GM08714 (cell line): ENCODE data around the gene SPAG16.
"Not testable (repeated sequence)": the region's sequence is repeated elsewhere in the genome, so short reads cannot be mapped to it uniquely, and the experiment has no call there.

Source experiments
- H3K4me3 ChIP-seq: fragments of 200-500 bp; sonication (Bioruptor generic); 2 replicates; pipeline ENCODE4 v1.5.1; 2014; ENCODE audit warnings: mild to moderate bottlenecking, low read length, inconsistent platforms
- ZNF274 ChIP-seq: IDR thresholded peaks from 2 replicates; pipeline ENCODE4 v1.6.1; 2012; ENCODE audit warnings: mild to moderate bottlenecking, low read depth, low read length

The SPAG16 gene

DNA sequence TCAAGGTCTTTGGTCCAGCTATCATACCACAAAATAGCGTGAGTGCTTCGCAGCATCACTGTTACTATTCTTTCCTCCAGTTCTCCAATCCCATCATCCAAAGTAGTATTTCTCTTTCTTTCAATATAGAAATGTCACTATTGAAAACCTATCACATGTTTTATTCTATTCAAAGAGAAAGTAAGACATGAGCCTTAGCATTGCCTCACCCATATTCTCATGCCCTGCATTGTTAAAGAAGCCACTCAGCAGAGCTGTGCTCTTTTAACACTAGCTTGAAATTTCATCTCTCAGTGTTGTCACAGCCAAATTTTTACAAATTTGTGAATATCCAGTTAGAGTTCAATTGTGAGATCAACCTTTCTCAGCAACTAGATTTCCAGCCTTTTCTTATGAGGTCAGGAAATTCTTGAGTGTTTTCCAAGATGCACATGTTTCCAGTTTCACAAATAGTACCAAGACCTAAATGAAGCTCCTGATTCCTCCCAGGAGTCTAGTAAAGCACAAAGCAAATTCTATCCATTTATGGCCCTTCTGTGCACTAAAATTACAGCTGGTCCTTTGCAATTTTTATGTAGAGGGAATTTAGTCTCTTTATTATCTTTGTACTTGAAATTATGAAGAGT, 343.7 kb downstream of the SPAG16 start:
- H3K4me3 ChIP-seq: no peak overlapping the region
- no peak for TF ChIP-seq ZNF274

DNA sequence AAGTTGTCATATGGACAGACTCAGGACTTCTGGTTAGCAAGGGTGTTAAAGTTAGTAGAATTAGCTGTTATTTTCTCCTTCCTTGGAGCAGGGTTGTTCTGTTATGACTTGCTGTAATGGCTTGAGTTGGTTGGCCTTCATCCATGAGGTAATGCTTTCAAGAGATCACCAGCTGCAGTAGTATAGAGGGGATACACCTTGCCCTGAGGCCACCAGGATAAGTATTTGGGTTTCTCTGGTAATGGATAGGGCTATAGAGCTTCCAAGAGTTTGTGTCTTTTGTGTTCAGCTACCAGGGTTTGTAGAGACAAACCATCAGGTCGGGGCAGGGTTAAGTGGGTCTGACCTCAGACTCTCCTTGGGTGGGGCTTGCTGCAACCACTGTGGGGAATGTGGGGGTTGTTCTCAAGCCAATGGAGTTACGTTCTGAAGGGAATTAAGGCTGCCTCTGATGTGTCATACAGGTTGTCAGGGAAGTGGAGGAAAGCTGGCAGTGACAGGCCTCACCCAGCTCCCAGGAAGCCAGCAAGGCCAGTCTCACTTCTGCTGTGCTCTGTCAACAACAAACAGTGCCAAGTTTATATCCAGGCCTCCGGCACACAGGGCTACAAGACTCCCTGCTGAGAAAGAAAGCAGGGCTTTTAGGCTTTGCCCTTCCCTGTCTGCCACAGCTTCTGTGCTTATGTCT, 356.6 kb downstream of the SPAG16 start:
- no peak overlapping the region for H3K4me3 ChIP-seq
- no peak for TF ChIP-seq ZNF274

DNA sequence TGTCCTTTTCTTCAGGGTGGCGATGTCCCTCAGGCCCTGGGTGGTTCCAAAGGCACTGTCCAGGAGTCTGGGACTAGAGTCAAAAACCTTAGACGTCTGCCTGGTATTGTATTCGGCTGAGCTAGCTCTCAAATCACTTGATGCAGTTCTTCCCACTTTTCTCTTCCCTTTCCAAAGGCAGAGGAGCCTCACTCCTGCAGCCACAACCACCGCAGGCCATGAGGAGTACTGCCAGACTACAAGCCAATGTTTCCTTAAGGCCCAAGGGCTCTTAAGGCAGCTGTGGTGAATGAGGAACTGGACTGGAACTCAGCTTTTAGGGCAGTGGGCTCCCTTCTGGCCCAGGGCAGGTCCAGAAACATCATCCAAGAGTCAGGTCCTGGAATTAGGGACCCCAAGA, 360.7 kb downstream of the SPAG16 start:
- no peak for TF ChIP-seq ZNF274
- H3K4me3 ChIP-seq: no peak overlapping the region

DNA sequence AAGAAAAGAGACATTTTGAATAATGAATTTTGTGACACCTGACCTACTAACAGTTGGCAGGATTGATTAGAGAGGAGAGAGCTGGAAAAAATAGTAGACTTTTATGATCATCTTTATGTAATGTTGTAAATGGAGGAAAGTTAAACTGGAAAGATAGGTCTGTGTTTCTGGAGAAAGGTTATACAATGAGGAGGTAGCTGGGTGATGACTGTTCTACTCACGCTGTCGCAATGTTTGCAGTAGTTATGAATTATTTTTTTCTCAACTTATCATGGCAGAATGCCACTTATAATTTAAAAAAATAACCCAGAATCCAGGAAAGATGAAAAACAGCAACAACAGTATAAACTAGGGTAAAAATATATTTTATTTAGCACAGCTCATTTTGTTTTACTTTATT, 364.9 kb downstream of the SPAG16 start:
- no peak for TF ChIP-seq ZNF274
- H3K4me3 ChIP-seq: no peak overlapping the region

DNA sequence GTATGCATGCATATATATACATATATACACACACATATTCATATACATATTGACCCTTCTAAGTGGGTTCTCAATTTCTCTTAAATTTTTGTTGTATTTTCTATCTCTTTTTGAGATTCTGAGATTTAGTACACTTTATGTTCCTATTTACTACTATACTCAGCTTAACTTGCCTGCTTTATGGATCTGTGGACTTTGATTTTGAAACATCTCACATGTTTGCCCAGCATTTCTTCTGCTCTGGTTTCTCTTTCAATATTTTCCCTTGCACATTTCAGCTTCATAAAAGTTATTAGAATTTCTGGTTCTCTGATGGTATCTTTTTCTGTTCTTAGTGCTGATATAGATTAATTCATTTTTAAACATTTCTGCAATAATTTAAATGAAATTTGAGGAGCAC, 380.6 kb downstream of the SPAG16 start:
- no peak for TF ChIP-seq ZNF274
- H3K4me3 ChIP-seq: no peak overlapping the region

DNA sequence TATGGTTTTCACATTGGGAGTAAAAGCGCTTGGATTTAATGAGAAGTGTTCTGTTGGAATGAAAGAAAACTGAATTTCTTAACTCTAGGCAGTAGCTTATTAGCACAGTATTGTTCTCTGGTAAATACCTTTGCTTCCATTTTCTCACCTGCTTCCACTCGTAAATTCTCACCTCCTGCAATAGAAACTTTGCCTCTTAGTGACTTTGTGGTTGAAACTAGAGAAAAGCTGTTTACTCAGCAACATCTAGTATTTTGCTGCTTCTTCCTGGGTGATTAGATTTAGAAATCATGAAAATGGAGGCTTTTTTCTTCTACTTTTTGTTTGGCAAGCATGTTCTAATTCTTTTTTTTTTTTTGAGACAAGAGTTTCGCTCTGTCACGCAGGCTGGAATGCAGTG, 385.4 kb downstream of the SPAG16 start:
- no peak overlapping the region for H3K4me3 ChIP-seq
- TF ChIP-seq ZNF274: no peak

DNA sequence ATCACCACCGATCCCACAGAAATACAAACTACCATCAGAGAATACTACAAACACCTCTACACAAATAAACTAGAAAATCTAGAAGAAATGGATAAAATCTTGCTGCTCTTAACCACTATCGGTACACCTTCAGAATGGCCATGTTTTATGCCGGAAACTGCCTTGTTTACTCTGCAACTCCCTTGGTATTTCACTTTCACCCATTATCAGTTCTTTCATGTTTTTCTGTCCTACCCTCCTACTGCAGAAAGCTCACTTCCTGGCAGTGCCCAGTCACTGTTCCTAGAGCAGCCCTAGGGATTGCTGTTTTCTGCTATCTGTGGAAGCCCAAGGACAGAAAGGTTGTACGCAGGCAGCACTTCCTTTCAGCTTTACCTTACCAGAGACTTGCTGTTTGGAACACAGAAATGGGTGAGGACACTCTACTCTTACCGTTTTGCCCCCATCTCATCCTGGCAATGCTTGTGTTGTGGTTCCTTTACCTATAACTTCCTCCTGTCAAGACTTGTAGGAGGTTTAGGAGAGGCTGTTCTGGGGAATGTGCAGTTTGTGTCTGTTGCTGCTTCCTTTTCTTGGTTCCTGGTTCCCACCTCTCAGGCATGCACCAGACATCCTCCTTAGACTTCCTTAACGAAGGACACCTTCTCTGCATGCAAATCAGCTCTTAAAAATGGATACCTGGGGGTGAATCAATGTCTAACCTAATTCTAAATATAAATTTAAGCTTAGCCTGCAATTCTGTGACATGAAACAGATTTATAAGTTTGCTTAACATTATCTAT, 394.4 kb downstream of the SPAG16 start:
- no peak overlapping the region for H3K4me3 ChIP-seq
- TF ChIP-seq ZNF274: no peak

DNA sequence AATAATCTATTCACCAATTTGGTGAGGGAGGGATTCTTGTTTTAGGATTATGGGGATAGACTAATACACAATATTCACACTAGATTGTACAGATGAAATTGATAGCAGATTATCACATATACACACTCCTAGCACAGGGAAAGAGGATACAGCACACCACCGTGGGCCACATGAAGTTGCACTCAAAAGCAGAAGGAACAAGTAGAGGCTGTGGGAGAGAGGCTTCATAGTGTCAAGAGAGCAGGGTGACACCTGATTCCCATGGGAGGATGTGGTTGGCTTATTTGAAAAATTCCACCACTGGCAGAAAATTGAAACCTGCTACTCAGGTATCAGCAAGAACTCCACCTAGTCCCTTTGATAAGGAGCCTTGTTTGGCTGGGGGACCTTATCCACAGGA, 395.6 kb downstream of the SPAG16 start:
- no peak for TF ChIP-seq ZNF274
- no peak overlapping the region for H3K4me3 ChIP-seq

DNA sequence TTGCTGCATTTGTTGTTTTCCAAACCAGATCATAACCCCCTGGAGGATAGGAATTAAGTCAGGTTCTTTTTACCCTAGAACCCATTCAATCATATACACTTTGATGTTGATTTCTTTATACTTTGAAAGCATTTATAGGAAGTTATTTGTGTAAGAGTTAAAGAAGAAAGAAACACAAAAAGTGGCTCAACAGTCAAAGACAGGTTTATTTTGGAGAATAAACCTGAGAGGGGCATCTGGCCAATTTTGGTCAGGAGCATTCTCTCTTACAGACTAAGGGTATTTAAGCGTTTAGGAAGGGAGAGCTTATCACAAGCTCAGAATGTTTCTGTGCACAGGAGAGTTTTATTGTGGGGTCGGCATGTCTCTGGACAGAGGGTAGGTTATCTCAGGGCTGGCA, 398.0 kb downstream of the SPAG16 start:
- H3K4me3 ChIP-seq: no peak overlapping the region
- TF ChIP-seq ZNF274: no peak

DNA sequence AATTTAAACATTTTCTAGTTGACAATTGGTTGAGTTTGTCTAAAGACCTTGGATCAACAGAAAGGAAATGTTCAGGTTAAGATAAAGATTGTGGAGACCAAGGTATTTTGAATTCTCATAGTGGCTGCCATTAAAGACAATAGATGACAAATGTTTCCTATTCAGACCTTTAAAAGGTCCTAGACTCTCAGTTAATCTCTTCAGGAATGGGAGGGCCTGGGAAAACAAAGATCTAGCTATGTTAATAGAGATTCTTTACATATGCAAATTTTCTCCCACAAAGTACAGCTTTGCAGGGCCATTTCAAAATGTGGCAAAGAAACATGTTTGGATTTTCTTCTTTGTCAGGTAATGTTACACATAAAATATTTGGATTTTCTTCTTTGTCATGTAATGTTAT, 403.9 kb downstream of the SPAG16 start:
- TF ChIP-seq ZNF274: no peak

DNA sequence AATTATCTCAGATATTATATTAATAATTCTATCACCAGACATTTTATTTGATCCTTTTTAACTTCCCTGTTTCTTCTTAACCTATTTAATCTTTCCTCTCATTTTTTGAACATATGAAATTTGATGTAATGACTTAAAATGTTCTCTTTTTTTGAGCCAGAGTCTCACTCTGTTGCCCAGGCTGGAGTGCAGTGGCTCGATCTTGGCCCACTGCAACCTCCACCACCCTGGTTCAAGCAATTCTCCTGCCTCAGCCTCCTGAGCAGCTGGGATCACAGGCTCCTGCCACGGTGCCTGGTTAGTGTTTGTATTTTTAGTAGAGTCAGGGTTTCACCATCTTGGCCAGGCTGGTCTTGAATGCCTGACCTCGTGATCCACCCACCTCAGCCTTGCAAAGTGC, 404.6 kb downstream of the SPAG16 start:
- not testable (repeated sequence) for H3K4me3 ChIP-seq

More for the DNA sequence above, 403.9 kb downstream of the SPAG16 start:
- H3K4me3 ChIP-seq: no peak overlapping the region

DNA sequence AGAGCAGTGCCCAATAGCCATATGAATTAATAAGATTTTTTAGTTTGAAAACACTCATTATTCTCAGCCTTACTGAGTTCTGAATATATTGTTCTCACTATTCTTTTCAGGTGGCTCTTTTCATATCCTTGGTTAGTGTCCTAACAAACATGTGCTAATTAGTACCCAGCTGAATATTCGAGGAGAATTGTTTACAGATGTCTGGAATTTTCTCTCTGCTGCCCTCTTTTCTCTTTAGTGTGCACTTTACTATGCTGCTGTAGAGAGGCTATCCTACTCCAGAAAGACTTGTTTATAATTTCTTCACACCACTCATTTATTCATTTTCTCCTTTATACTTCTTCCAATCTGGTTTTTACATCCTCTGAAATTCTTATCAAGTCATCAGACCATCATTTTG, 405.3 kb downstream of the SPAG16 start:
- no peak overlapping the region for H3K4me3 ChIP-seq
- no peak for TF ChIP-seq ZNF274

DNA sequence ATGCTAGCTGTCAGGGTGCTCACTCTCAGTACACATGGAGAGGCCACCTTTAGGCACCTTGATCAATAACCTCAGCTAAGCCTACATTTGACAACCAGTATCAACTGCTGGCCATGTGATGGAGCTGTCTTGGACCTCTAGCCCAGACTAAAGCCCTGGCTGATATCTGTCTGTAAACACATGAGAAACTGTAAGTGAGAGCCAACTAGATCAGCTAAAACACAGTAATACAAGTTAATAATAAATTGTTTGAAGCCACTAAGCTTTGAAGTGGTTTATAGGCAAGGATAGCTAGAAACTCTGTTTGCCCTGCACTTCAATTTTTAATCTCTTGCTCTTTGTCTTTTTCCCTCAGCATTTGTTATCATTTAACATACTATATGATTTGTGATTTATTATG, 407.1 kb downstream of the SPAG16 start:
- H3K4me3 ChIP-seq: no peak overlapping the region
- TF ChIP-seq ZNF274: no peak

DNA sequence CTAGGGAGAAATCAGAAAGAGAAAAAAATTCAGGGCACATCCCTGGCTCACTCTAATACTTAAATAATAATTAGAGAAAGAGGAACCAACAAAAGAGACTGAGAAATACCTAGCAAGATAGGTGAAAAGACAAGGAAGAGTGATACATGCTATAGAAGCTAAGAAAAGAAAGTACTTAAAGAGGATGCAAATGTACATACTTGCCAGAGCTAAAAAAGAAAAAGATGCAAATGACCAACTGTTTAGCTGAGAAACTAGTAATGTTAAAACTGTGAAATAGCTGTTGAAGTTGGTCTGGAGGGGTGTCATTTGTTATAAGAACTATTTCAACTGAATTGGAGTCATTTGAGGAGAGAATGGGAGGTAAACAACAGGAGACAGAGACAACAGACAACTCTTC, 412.2 kb downstream of the SPAG16 start:
- no peak overlapping the region for H3K4me3 ChIP-seq
- TF ChIP-seq ZNF274: no peak

DNA sequence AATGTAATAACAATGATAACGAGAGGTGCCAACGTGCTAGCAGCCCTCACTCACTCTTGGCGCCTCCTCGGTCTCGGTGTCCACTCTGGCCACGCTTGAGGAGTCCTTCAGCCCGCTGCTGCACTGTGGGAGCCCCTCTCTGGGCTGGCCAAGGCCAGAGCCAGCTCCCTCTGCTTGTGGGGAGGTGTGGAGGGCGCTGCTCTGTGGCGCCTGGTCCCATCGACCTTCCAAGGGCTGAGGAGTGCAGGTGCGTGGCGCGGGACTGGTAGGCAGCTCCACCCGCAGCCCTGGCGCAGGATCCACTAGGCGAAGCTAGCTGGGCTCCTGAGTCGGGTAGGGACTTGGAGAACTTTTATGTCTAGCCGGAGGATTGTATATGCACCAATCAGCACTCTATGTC, 417.1 kb downstream of the SPAG16 start:
- not testable (repeated sequence) for H3K4me3 ChIP-seq
